GM19324 (cell line): ENCODE data around the gene RDH16.
"Not testable (repeated sequence)": the region's sequence is repeated elsewhere in the genome, so short reads cannot be mapped to it uniquely, and the experiment has no call there.

Source experiments
- ATAC-seq: cut with Tn5 transposase; IDR thresholded peaks from one replicate; pipeline ENCODE4 v1.9.1; 2021; ENCODE audit warnings: mild to moderate bottlenecking, moderate library complexity; ENCODE audit not compliant: unreplicated experiment, low FRiP score

The RDH16 gene

DNA sequence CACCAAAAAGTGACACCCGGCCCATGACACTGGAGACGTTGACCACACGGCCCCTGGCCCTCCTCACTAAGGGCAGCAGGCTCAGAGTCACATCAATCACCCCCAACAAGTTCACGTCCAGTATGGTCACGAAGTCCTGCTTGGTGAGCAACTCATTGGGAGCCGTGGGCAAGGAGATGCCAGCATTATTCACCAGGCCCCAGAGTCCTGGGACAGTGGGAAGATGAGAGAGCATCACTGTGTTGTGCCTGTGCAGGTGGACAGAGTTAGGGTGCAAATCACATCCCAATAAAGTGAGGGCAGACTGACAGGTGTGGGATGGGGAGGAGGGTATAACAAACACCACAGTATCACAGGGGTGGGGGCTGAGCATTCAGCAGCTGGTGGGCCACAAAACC lies 2.5 kb downstream of the RDH16 start:
- ATAC-seq = no peak

- no peak for ATAC-seq
These were observed 3.1 kb downstream of the RDH16 start for GRCh38 chr12:56954057-56954957.

DNA sequence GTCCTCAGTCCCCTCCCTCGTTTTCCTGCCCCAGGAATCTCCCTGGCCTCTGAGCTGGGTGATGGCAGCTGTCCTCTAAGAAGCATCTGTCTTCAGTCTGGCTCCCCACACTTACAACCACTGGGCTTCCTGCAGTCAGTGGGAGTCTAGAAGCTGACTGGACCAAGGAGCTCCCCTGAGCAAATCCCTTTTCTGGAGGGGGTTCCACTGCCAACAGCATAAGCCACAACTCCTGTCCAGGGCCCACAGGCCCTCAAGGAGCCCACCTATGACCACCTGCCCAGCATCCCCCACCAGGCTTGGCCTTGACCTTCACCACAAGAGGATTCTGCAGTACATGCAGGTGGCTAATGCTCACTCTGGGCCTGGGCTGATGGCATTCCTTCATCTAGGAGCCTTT lies 4.1 kb downstream of the RDH16 start:
- no peak for ATAC-seq

DNA sequence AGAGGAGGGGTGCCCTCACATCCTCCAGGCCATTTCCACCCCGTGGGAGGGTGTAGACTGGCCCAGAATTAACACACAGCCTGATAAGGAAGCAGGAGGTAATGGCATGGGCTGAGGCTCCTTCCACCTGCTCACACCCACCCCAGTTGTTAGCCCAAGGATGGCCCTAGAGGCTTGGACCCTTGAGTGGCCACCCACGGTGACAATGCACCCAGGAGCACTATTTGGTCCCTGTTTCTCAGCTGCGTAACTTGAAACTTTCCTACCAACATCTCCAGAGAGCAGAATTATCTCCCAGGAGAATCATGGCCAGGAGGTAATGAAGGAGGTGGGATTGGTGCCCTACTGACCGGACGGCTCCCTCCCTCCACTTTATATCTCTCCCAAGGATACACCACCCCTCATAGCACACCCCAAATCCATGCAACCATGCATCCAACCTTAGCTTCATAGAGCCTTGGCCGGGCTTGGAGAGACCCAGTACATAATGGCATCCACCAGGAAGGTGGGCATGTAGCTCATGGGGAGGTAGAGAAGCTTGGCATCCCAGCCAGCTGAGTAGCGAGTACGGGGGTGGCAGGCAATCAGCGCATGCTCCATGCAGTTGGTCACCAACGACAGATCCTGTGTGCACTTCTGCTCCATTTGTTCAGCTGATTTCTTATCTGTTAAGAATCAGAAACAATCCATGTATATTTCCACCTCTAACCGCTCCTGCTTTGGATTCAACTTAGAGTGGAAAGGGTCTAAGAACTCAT lies 5.6 kb downstream of the RDH16 start:
- ATAC-seq = no peak

DNA sequence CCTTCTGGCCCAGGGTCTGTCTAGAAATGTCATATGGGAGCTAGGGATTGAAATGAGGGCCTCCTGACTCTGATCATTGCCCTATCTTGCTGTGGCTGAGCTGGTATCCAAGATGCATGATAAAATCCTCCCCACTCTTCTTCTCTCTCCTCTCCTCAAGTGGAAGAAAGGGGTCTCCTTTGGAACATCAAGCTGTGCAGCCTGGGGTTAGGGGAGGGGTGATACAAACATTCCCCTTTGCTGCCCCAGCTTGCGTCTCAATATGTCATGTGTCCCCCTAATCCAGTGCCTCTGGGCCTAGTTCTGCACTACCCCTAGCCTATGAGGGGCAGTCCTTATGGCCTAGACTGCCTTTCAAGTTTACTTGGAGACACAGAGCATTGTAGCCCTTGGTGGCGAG lies 8.5 kb downstream of the RDH16 start:
- no peak for ATAC-seq

DNA sequence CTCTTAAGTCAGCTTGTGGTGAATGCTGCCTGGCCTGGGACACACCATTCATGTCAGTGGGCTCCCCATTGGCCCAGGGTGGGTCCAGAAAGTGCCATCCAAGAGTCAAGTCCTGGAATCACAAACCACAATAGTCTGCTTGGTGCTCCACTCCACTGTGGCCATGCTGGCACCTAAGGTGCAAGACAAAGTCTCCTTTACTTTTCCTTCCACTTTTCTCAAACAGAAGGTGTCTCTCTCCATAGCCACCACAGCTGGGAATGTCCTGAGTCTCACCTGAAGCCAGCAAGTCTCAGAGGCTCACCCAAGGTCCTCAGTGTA lies 9.0 kb downstream of the RDH16 start:
- no peak for ATAC-seq

DNA sequence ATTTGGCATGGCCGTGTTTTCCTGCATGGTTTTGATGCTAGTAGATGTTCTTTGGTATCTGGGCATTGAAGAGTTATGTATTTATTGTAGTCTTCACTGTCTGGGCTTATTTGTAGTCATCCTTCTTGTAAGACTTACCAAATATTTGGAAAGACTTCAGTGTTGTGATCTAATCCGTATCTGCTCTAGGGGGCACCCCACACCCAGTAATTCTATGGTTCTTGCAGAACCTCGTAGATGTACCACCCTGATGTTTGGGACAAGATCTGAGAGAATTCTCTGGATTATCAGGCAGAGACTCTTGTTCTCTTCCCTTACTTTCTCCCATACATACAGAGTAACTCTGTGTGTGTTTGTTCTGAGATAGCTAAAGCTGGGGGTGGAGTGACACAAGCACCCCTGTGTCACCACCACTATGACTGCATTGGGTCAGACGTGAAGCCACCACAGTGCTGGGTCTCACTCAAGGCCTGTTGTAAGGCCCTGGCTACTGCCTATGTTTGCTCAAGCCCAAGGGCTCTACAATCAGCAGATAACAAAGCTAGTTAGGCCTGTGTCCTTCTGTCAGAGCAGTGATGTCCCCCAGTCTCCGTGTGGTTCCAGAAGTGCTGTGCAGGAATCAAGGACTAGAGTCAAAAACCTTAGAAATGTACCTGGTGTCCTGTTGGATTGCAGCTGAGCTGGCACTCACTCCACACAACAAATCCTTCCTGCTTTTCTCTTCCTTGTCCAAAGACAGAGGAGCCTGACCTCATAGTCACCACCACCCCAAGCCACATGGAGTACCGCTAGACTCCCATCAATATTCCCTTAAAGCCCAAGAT lies 9.6 kb downstream of the RDH16 start:
- ATAC-seq = no peak

- no peak for ATAC-seq
These were observed 13.5 kb downstream of the RDH16 start for GRCh38 chr12:56943878-56944277.

GRCh38 chr12:56943374-56943773 lies 14.0 kb downstream of the RDH16 start:
- ATAC-seq = not testable (repeated sequence)

DNA sequence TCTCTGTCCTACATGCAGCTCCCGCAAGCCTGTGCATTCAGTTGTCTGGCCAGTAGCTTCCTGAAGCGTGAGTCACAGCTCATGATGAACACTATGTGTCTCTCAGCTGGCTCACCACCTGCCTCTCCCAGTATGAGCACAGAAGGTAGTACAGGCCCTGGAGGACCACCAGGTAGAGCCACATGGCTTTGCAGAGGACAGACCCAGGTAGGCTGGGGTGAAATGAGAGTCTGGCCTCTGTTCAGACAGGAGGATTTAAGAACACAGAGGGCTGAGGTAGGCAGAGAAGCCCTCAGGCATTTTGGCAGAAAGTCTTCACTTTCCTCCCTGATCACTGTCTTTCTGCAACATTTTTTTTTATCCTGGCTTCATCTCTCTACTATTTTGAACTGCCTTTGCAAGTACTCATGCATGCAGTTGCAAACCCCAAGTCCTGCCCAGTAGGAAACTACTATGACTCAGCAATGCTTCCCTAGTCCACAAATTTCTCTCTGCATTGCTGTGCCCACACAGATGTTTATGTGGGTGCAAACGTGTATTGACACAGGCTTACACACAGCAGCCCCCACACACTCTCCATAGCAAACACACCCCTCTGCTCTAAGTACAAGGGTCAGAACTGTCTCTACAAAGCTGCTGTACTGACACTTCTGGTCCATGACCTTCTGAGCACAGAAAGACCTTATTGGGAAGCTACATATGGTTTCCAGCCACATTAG lies 15.9 kb downstream of the RDH16 start:
- ATAC-seq = no peak

DNA sequence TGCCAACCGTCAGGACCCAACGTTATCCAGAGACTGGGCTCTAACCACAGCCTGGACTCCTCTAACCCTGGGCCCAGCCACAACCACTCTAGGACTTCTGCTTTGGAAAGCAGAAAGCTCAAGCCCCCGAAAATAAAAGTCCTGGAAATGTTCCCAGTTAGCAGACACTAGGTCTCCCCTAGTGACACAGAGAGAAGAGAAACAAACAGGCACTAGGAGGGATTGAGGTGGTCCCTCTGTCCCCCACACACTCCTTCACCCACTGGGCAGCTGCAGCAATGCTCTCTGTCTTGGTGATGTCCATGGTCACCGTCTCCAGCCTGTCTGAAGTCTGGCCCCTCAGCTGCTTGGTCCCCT lies 16.5 kb downstream of the RDH16 start:
- ATAC-seq = not testable (repeated sequence)

DNA sequence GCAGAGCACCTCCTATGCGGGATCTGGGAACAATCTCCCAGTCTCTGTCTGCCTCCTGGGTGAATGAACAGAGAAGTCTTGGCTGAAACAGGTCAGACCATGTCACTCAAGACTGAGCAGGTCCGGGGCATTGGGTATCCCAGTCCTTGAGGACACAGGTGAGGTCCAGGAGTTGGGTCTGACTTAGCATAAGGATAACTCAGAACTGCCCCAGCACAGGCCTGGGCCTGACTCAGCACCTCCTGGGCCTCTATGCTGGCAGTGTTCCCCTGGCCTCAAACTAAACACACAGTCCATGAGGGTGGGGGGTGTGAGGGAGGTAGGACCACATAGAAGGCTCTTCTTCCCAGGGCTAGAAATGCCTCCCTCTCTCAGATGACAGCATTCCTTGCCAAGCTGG lies 21.7 kb downstream of the RDH16 start:
- no peak for ATAC-seq

DNA sequence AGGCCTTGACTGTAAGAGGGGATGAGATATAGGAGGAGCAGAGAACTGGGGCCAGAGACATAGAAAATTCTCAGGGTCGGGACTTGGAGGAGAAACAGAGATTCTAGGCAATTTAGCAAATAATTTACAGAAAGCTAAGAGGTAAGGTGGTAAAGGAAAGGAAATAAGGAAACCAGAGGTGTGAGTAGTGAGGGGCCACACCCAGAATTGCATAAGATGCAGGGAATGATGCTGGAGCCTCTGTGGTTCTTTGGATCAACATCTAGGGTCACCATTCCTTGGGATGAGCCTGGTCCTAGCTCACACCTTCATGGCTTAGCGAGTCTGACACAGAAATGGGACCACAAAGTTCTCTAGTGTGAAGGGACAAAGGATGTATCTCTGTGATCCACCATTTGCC lies 22.3 kb downstream of the RDH16 start:
- ATAC-seq = no peak

DNA sequence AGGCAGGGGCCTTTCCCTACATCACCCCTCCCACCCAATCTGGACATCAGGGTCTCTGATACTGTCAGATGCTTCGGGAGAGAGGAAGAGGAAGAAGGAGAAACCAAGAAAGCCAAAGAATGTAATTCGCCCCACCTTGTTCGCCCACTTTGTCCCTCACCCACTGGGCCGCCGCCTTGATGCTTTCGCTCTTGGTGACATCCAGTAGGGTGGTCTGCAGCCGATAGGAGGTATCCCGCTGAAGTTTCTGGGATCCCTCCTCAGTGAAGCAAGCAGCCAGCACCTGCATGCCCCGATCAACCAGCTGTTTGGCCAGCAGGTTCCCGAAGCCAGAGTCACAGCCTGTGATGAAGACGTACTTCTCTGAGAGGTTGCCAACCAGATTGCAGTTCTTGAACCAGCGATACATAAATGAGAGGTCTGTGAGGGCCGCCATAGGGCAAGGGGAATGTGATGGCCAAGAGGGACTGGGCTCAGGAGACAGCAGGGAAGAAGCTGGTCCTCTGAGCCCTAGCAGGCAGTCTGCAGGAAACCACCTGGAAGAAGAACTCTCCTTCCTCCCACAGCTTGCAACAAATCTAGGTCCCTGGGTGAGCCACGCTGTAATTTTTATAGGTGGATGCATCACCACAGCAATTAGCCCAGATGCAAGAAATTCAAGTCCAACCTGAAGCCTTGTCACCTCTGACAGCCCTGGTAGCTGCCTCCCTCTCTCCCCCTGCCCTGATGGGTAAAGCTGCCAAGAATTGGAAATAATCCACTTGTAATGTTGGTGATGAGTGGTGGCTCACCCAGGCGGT lies 23.4 kb downstream of the RDH16 start, which contains the start of gene SDR9C7:
SDR9C7 (minus strand) TSS at position 583 of the 800 bp plus-strand sequence; CDS start at position 436, 147 bp downstream.
- no peak for ATAC-seq

DNA sequence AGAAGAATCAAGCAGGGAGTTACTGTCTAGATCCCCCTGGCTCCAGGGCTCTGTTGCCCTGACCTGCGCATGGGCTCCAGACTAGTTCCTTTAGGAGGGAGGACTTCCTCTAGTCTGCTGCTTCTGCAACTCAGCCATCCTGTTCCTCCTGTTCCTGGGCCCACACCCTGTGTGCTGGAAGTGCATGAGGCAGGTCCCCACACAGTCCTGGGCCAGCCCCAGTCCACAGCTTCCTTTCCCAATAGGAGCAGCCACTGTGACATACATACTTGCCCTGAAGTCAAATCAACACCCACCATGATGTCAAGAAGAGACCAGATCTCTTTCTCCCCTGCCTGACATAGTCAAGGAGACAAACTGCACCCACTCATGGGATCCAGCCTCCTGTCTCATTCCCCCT lies 24.5 kb downstream of the RDH16 start:
- no peak for ATAC-seq

GRCh38 chr12:56932146-56932545 lies 25.3 kb downstream of the RDH16 start:
- ATAC-seq = no peak

DNA sequence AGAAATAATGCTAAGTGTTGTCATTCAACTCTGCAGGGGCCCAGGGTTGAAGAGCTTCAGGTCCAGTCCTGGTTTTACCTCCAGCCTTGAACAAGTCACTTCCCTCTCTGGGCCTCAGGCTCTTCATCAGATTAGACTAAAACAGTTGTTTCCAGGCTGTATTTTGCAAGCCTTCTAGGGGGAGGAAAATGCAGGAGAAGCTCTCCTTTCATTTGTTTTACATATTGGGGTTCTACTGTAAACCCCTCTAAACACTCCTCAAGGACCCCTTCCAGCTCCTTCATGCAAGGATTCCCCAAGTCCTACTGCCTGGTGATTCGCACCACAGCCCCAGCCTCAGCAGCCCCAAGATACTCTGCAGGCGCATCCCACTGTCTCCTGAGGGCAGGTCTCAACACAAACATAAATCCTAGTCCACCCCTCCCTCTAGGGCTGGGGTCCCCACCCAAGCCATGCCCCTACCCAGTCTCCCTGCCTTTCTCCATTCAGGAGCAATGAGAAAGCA lies 25.9 kb downstream of the RDH16 start:
- ATAC-seq = no peak

GRCh38 chr12:56930241-56930640 lies 27.2 kb downstream of the RDH16 start:
- no peak for ATAC-seq

- no peak for ATAC-seq
These were observed 27.6 kb downstream of the RDH16 start for GRCh38 chr12:56929780-56930179.
